DMS53 (cell line): ENCODE measurements around the gene TEDDM1.

Experiments used
- DNase-seq: peaks from one replicate; lab custom pipeline; 2025; lab: John Stamatoyannopoulos, UW

Gene TEDDM1

GRCh38 chr1:182406012-182406411, 5.5 kb upstream of the TEDDM1 start:
- DNase-seq: peak; percentile 44

GRCh38 chr1:182405578-182405977, 5.1 kb upstream of the TEDDM1 start:
- DNase-seq: no peak

- peak; percentile 34 for DNase-seq
Measured at GRCh38 chr1:182404781-182405180, 4.3 kb upstream of the TEDDM1 start.

- no peak for DNase-seq
Measured at GRCh38 chr1:182397653-182398393, 2.6 kb downstream of the TEDDM1 start.

- DNase-seq: no peak
Measured at GRCh38 chr1:182395906-182396305, 4.6 kb downstream of the TEDDM1 start.

GRCh38 chr1:182394055-182394775, 6.3 kb downstream of the TEDDM1 start:
- DNase-seq: no peak

- peak; percentile 72 for DNase-seq
Measured at GRCh38 chr1:182392050-182393028, 8.1 kb downstream of the TEDDM1 start.

GRCh38 chr1:182391362-182392049, 9.0 kb downstream of the TEDDM1 start, which contains the start of gene GLUL:
Gene GLUL (minus strand): TSS chr1:182391790. CDS start chr1:182388737, 3,053 bp downstream.
- DNase-seq: peak; percentile 96

- DNase-seq: no peak
Measured at GRCh38 chr1:182391028-182391361, 9.5 kb downstream of the TEDDM1 start.

GRCh38 chr1:182389619-182390047, 10.8 kb downstream of the TEDDM1 start:
- DNase-seq: no peak

- DNase-seq: no peak
Measured at GRCh38 chr1:182388392-182389134, 11.9 kb downstream of the TEDDM1 start.

GRCh38 chr1:182387566-182387965, 12.9 kb downstream of the TEDDM1 start:
- DNase-seq: no peak

GRCh38 chr1:182386980-182387379, 13.5 kb downstream of the TEDDM1 start:
- DNase-seq: no peak

- DNase-seq: no peak
Measured at GRCh38 chr1:182385885-182386853, 14.3 kb downstream of the TEDDM1 start.

GRCh38 chr1:182384387-182384960, 16.0 kb downstream of the TEDDM1 start:
- no peak for DNase-seq

- no peak for DNase-seq
Measured at GRCh38 chr1:182383934-182384333, 16.5 kb downstream of the TEDDM1 start.

- DNase-seq: no peak
Measured at GRCh38 chr1:182383037-182383661, 17.3 kb downstream of the TEDDM1 start.

GRCh38 chr1:182381962-182382819, 18.3 kb downstream of the TEDDM1 start:
- DNase-seq: no peak
